MM.1S (cell line): ENCODE measurements around the gene MAGEF1.

ENCODE experiments used
- DNase-seq: peaks from one replicate; pipeline ENCODE4 v3.0.0-alpha.2; 2015
- H2AFZ ChIP-seq: fragments of 300-600 bp; sonication (generic); 2 replicates; pipeline ENCODE4 v1.6.0; 2016; ENCODE audit warnings: antibody characterized with exemption, low read length
- H3F3A ChIP-seq: fragments of 300-600 bp; sonication (generic); 2 replicates; pipeline ENCODE4 v1.6.1; 2016; ENCODE audit warnings: mild to moderate bottlenecking, antibody characterized with exemption, low read length, moderate library complexity, mixed read lengths; ENCODE audit not compliant: insufficient read depth
- H3K27ac ChIP-seq: fragments of 300-600 bp; sonication (generic); 2 replicates; pipeline ENCODE4 v1.5.1; 2016; ENCODE audit warnings: mild to moderate bottlenecking, low read length
- H3K27me3 ChIP-seq: fragments of 300-600 bp; sonication (generic); replicated peaks from 2 replicates; pipeline ENCODE4 v1.6.0; 2016; ENCODE audit warnings: low read length; ENCODE audit not compliant: insufficient read depth
- H3K36me3 ChIP-seq: fragments of 300-600 bp; sonication (generic); replicated peaks from 2 replicates; pipeline ENCODE4 v1.6.1; 2016; ENCODE audit warnings: mild to moderate bottlenecking, low read length, mixed read lengths; ENCODE audit not compliant: insufficient read depth
- H3K4me1 ChIP-seq: fragments of 300-600 bp; sonication (generic); 2 replicates; pipeline ENCODE4 v1.6.1; 2016; ENCODE audit warnings: low read length, mixed read lengths
- H3K4me2 ChIP-seq: fragments of 300-600 bp; sonication (generic); 2 replicates; pipeline ENCODE4 v1.6.0; 2016; ENCODE audit warnings: low read depth, low read length
- H3K4me3 ChIP-seq: fragments of 300-600 bp; sonication (generic); 2 replicates; pipeline ENCODE4 v1.5.1; 2016; ENCODE audit warnings: low read length, mixed read lengths
- H3K79me2 ChIP-seq: fragments of 300-600 bp; sonication (generic); 2 replicates; pipeline ENCODE4 v1.6.1; 2016; ENCODE audit warnings: mixed run types, low read length, mixed read lengths
- H3K9ac ChIP-seq: fragments of 300-600 bp; sonication (generic); 2 replicates; pipeline ENCODE4 v1.6.1; 2016; ENCODE audit warnings: low read length, mixed read lengths
- H3K9me2 ChIP-seq: fragments of 300-600 bp; sonication (generic); replicated peaks from 2 replicates; pipeline ENCODE4 v1.6.1; 2016; ENCODE audit warnings: mild to moderate bottlenecking, low read length, mixed read lengths; ENCODE audit not compliant: insufficient read depth
- H3K9me3 ChIP-seq: fragments of 300-600 bp; sonication (generic); replicated peaks from 2 replicates; pipeline ENCODE4 v1.6.1; 2016; ENCODE audit warnings: mild to moderate bottlenecking, low read length, mixed read lengths; ENCODE audit not compliant: insufficient read depth
- H4K20me1 ChIP-seq: fragments of 300-600 bp; sonication (generic); 2 replicates; pipeline ENCODE4 v1.6.1; 2016; ENCODE audit warnings: mild to moderate bottlenecking, low read length, moderate library complexity, mixed read lengths; ENCODE audit not compliant: insufficient read depth
- EZH2 ChIP-seq: fragments of 300-600 bp; sonication (generic); optimal IDR thresholded peaks from 2 replicates; pipeline ENCODE3; 2017; ENCODE audit warnings: low read depth, mild to moderate bottlenecking, antibody characterized with exemption, low read length, mixed read lengths
- EZH2phosphoT487 ChIP-seq: fragments of 300-600 bp; sonication (generic); IDR thresholded peaks from 2 replicates; pipeline ENCODE4 v1.6.1; 2018; ENCODE audit warnings: antibody characterized with exemption, low read length
- TF ChIP-seq, protein P1 (sequence below): fragments of 300-600 bp; sonication (generic); IDR thresholded peaks from 2 replicates; pipeline ENCODE4 v1.5.1; 2016; ENCODE audit warnings: antibody characterized with exemption, low read length, mixed read lengths

The MAGEF1 gene

DNA sequence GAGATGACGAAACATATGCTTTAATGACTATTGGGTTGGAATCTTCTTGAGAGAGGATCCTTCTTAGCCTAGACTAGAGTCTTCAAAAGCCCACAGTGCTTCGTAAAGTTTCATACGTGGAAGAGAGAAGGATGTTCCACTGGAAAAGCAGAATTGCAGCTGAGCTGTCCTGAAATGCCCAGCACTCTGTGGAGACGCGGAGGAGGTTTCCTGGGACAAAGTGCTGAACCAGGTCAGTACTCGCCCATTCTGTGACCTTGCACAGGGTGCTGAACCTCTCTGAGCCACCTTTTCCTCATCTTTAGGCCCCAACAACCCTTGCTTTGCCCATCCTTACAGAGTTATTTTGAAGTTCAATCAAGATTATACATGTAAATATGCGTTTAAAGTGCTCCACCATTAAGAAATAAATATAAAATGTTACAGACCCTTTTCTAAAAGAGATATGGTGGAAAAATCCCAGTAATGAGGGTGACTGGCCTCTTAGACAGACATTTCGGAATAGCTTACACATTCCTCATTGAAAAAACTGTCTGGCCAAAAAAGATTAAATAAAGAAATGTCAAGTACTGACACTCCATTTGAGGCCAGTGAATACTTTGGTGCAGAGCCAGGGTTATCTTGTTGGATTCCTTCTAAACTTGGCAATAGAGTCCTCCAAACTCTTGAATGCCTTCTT, 4.2 kb upstream of the MAGEF1 start:
- H4K20me1 ChIP-seq: no peaks in the 10 kb centered on the region
- no peak for DNase-seq
- no peak overlapping the region for H3K4me3 ChIP-seq
- peaks cover 16% of the 10 kb centered on the region for H3F3A ChIP-seq
- H3K9me3 ChIP-seq: no peaks in the 10 kb centered on the region
- H3K9ac ChIP-seq: no peak overlapping the region
- 0 out of 2 replicates have a peak, but pooled peaks cover under 1% of the 10 kb centered on the region for H3K79me2 ChIP-seq
- no peaks in the 10 kb centered on the region for H3K4me1 ChIP-seq
- H3K27ac ChIP-seq: no peak overlapping the region
- no peaks in the 10 kb centered on the region for H3K36me3 ChIP-seq
- no peaks in the 10 kb centered on the region for H3K9me2 ChIP-seq
- no peak for TF ChIP-seq EZH2
- TF ChIP-seq, protein P1, sequence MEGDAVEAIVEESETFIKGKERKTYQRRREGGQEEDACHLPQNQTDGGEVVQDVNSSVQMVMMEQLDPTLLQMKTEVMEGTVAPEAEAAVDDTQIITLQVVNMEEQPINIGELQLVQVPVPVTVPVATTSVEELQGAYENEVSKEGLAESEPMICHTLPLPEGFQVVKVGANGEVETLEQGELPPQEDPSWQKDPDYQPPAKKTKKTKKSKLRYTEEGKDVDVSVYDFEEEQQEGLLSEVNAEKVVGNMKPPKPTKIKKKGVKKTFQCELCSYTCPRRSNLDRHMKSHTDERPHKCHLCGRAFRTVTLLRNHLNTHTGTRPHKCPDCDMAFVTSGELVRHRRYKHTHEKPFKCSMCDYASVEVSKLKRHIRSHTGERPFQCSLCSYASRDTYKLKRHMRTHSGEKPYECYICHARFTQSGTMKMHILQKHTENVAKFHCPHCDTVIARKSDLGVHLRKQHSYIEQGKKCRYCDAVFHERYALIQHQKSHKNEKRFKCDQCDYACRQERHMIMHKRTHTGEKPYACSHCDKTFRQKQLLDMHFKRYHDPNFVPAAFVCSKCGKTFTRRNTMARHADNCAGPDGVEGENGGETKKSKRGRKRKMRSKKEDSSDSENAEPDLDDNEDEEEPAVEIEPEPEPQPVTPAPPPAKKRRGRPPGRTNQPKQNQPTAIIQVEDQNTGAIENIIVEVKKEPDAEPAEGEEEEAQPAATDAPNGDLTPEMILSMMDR: no peak
- TF ChIP-seq EZH2phosphoT487: no peak
- no peak overlapping the region for H3K4me2 ChIP-seq
- H2AFZ ChIP-seq: no peak overlapping the region
- no peaks in the 10 kb centered on the region for H3K27me3 ChIP-seq

DNA sequence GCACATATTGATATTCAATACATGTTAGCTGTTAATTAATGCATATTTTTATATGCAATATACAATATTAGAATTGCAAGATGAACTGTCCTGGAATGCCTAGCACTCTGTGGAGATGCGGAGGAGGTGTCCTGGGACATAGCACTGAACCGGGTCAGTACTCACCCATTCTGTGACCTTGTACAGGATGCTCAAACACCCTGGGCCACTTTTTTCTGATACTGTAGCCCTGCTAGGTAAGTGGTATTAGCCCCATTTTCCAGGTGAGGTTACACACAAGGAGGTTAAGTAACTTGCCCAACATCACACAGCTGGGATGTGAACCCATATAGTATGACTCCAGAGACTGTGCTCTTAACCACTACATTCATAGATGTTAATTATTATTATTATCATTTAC, 1.7 kb upstream of the MAGEF1 start:
- Histone ChIP-seq H3K27me3 (no peaks in the 10 kb centered on the region), H3K4me1 (peaks cover 8% of the 10 kb centered on the region), H3K27ac (no peak overlapping the region), H3K9ac (no peak overlapping the region), H3K4me3 (no peak overlapping the region), H2AFZ (no peak overlapping the region), H3F3A (peaks cover 18% of the 10 kb centered on the region), H3K9me3 (no peaks in the 10 kb centered on the region), H3K9me2 (no peaks in the 10 kb centered on the region), H4K20me1 (no peaks in the 10 kb centered on the region), H3K4me2 (no peak overlapping the region), H3K79me2 (peaks cover 12% of the 10 kb centered on the region), H3K36me3 (no peaks in the 10 kb centered on the region)
- no peak for DNase-seq
- TF ChIP-seq EZH2phosphoT487: no peak
- TF ChIP-seq, protein P1: no peak
- no peak for TF ChIP-seq EZH2

DNA sequence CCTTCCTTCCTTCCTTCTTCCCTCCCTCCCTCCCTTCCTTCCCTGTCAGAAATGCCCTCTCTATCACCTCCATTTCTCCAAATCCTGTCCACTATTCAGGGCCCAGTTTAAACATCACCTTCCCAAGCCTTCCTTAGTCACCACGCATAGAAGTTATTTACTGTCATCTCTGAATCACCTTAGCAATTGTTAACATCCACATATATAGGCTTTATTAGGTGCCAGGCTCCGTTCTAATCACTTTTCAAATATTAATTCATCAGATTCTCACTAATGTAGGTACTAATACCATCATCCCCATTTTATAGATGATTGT, 1.1 kb upstream of the MAGEF1 start:
- H3K9me2 ChIP-seq: no peaks in the 10 kb centered on the region
- no peak overlapping the region for H3K27ac ChIP-seq
- no peak overlapping the region for H3K4me2 ChIP-seq

More for the DNA sequence above, 1.1 kb upstream of the MAGEF1 start:
- peaks cover 18% of the 10 kb centered on the region for H3F3A ChIP-seq
- H3K27me3 ChIP-seq: no peaks in the 10 kb centered on the region
- no peaks in the 10 kb centered on the region for H3K36me3 ChIP-seq
- H3K4me3 ChIP-seq: no peak overlapping the region
- H3K4me1 ChIP-seq: peaks cover 8% of the 10 kb centered on the region
- no peak overlapping the region for H3K9ac ChIP-seq
- H4K20me1 ChIP-seq: no peaks in the 10 kb centered on the region
- DNase-seq: no peak
- no peak for TF ChIP-seq EZH2phosphoT487
- TF ChIP-seq EZH2: no peak
- TF ChIP-seq, protein P1: no peak
- no peaks in the 10 kb centered on the region for H3K9me3 ChIP-seq
- H3K79me2 ChIP-seq: peaks cover 12% of the 10 kb centered on the region
- H2AFZ ChIP-seq: no peak overlapping the region
